Osteoblast (primary cell): ENCODE results near the gene ITGB2. TPM values are rescaled to one million over a fixed set of nuclear protein-coding genes. Genes with fewer than 3 reads are reported as not detected.

Experiments used
- DNase-seq: peaks from one replicate; pipeline ENCODE4 v3.0.0; 2011; ENCODE audit warnings: low spot score, mixed read lengths; ENCODE audit not compliant: insufficient read length; ENCODE audit errors: missing footprints
- H2AFZ ChIP-seq: 2 replicates; pipeline ENCODE4 v1.6.0; 2011; ENCODE audit warnings: mild to moderate bottlenecking, low read length
- H3K27ac ChIP-seq: 2 replicates; pipeline ENCODE4 v1.5.1; 2011; ENCODE audit warnings: mild to moderate bottlenecking, low read depth, low read length, moderate library complexity
- H3K27me3 ChIP-seq: 2 replicates; pipeline ENCODE4 v1.6.0; 2012; ENCODE audit warnings: mild to moderate bottlenecking, control low read depth, inconsistent platforms, low read length, moderate library complexity; ENCODE audit not compliant: insufficient read depth
- H3K36me3 ChIP-seq: 2 replicates; pipeline ENCODE4 v1.5.1; 2011; ENCODE audit warnings: mild to moderate bottlenecking, low read length, control low read depth, moderate library complexity; ENCODE audit not compliant: insufficient read depth
- H3K4me1 ChIP-seq: 2 replicates; pipeline ENCODE4 v1.5.1; 2011; ENCODE audit warnings: mild to moderate bottlenecking, low read length, control low read depth, moderate library complexity; ENCODE audit not compliant: insufficient read depth
- H3K4me2 ChIP-seq: 2 replicates; pipeline ENCODE4 v1.6.0; 2011; ENCODE audit warnings: mild to moderate bottlenecking, low read length; ENCODE audit not compliant: insufficient read depth
- H3K4me3 ChIP-seq: fragments of 200-600 bp; sonication (generic); 3 replicates; pipeline ENCODE4 v1.5.1; 2012; ENCODE audit warnings: mild to moderate bottlenecking, low read length, inconsistent platforms; ENCODE audit not compliant: insufficient read depth
- H3K79me2 ChIP-seq: 2 replicates; pipeline ENCODE4 v1.6.0; 2012; ENCODE audit warnings: mild to moderate bottlenecking, low read length, control low read depth, inconsistent platforms; ENCODE audit not compliant: insufficient read depth
- H3K9me3 ChIP-seq: 2 replicates; pipeline ENCODE4 v1.5.1; 2011; ENCODE audit warnings: low read depth, low read length, control low read depth
- H4K20me1 ChIP-seq: 2 replicates; pipeline ENCODE4 v1.6.0; 2012; ENCODE audit warnings: mild to moderate bottlenecking, low read length, control low read depth; ENCODE audit not compliant: insufficient read depth
- total RNA-seq: library from RNA; depleted of rRNA; stranded (reverse); fragments of >200 nt; gene quantifications from 2 replicates; pipeline ENCODE4 v1.2.3, GENCODE V29; 2012
- TF ChIP-seq, protein P1 (sequence below): IDR thresholded peaks from 2 replicates; pipeline ENCODE4 v1.5.1; 2011; ENCODE audit warnings: mild to moderate bottlenecking, low read depth, low read length, moderate library complexity; ENCODE audit errors: extremely low read depth

ITGB2 gene
- total RNA-seq, 1 donor, result 15.2 TPM

DNA sequence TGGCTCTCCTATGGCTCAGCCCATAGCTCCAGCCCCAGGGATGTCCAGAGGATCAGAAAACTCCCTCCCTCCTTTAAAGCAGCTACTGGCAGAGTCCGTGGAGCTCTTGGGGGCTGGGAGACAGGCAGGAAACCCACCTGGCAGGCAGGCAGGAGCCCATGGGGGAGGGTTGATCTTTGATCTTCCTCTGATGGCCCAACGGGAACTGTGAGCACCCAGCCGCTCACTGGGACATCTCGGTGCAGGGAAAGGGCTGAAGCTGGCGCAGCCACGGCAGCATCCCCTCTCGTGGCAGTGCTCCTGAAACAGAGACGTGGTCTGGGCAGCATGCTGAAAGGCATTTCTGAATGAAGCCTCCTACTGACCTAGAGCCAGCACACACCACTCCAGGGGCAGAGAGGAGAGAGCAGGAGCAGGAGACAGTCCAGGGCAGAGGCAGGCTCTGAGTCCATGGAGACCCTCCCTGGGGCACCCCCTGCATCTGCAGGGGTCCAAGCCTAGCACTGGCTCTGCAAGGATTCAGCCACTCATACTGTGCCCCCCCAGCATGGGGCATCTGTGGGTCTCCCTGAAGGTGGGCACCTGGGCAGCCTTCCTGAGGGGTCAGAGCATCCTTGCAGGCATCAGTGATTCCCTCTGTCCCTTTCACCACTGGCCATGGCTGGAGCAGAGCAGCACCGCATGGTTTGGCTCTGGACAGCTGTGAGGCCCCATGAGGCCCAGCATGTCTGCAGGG is 14.3 kb upstream of the ITGB2 start:
- Histone ChIP-seq H3K4me2 (no peak overlapping the region), H4K20me1 (peaks cover 7% of the 10 kb centered on the region), H3K27me3 (peaks cover 5% of the 10 kb centered on the region), H3K4me3 (no peak overlapping the region), H2AFZ (no peak overlapping the region), H3K79me2 (peaks cover 2% of the 10 kb centered on the region), H3K27ac (no peak overlapping the region), H3K9me3 (no peaks in the 10 kb centered on the region), H3K36me3 (no peaks in the 10 kb centered on the region), H3K4me1 (peaks cover 19% of the 10 kb centered on the region)
- DNase-seq, result no peak
- TF ChIP-seq, protein P1, sequence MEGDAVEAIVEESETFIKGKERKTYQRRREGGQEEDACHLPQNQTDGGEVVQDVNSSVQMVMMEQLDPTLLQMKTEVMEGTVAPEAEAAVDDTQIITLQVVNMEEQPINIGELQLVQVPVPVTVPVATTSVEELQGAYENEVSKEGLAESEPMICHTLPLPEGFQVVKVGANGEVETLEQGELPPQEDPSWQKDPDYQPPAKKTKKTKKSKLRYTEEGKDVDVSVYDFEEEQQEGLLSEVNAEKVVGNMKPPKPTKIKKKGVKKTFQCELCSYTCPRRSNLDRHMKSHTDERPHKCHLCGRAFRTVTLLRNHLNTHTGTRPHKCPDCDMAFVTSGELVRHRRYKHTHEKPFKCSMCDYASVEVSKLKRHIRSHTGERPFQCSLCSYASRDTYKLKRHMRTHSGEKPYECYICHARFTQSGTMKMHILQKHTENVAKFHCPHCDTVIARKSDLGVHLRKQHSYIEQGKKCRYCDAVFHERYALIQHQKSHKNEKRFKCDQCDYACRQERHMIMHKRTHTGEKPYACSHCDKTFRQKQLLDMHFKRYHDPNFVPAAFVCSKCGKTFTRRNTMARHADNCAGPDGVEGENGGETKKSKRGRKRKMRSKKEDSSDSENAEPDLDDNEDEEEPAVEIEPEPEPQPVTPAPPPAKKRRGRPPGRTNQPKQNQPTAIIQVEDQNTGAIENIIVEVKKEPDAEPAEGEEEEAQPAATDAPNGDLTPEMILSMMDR, result no peak

DNA sequence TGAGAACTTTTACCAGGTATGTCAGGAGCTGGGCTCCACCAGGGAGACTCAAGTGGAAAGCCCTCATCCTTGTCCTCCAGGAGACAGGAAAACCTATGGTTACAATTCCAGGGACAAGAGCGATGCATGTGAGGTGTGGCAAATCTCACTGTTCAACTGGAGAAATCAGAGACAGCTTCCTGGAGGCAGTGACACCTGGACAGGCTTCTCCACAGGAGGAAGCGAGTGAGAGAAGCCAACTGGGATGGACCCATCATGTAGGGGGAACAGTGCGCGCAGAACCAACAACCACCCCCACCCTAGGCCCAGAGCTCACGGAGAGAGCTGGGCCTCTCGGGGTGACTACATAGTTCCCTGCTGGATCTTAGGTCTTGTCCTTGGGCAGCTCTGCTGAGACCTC is 13.6 kb upstream of the ITGB2 start:
- Histone ChIP-seq H3K4me2 (no peak overlapping the region), H2AFZ (no peak overlapping the region), H3K27ac (no peak overlapping the region), H3K4me1 (peaks cover 22% of the 10 kb centered on the region), H4K20me1 (peaks cover 7% of the 10 kb centered on the region), H3K27me3 (peaks cover 5% of the 10 kb centered on the region), H3K9me3 (no peaks in the 10 kb centered on the region), H3K79me2 (no peaks in the 10 kb centered on the region), H3K36me3 (no peaks in the 10 kb centered on the region), H3K4me3 (no peak overlapping the region)
- TF ChIP-seq, protein P1, result no peak
- no peak for DNase-seq

DNA sequence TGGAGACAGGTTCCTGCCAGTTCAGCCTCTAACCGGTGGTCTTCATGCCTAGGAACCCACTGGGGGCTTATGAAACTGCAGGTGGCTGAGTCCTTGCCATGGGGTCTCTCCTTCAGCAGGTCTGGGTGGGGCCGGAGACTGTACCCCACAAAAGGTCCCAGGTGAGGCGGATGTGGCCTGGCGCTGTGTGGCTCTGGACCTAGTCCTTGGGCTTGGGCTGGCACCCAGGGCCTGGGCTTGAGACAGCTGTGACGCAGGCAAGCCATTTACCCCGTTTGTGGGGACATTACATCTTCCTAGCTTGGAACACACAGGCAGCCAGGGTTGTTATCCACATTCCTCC is 13.2 kb upstream of the ITGB2 start:
- peaks cover 5% of the 10 kb centered on the region for H3K27me3 ChIP-seq
- peak; percentile 80 for DNase-seq
- H3K27ac ChIP-seq, result no peak overlapping the region
- no peak overlapping the region for H3K4me3 ChIP-seq
- no peaks in the 10 kb centered on the region for H3K9me3 ChIP-seq
- H4K20me1 ChIP-seq, result peaks cover 7% of the 10 kb centered on the region
- H3K4me1 ChIP-seq, result peaks cover 22% of the 10 kb centered on the region
- no peak overlapping the region for H3K4me2 ChIP-seq
- no peak overlapping the region for H2AFZ ChIP-seq
- TF ChIP-seq, protein P1, result no peak
- no peaks in the 10 kb centered on the region for H3K79me2 ChIP-seq
- no peaks in the 10 kb centered on the region for H3K36me3 ChIP-seq

DNA sequence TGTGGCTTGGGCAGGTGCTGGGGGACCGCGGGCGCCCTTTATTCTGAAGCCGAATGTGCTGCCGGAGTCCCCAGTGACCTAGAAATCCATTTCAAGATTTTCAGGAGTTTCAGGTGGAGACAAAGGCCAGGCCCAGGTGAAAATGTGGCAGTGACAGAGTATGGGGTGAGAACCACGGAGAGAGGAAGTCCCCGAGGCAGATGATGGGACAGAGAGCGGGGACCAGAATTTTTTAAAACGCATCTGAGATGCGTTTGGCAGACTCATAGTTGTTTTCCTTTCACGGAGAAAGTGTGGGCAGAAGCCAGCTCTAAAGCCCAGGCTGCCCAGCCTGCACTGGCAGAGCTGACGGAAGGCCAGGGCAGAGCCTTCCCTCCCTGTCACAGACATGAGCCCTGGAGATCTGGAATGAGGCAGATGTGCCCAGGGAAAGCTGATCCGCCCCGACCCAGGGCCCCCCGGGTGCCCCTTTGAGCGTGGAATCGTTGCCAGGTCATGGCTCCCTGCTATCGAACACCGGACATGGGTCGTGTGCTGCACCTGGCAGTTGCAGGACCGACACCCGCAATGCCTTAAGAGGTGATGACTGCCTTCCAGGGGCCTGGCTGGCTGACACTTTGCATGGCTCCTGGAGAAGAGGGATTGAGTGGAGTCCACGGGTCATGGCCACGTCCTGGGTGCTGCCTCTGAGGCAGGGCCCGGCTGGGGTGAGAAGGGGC is 12.7 kb upstream of the ITGB2 start:
- Histone ChIP-seq H3K36me3 (no peaks in the 10 kb centered on the region), H3K4me1 (peaks cover 25% of the 10 kb centered on the region), H2AFZ (no peak overlapping the region), H3K27me3 (peaks cover 5% of the 10 kb centered on the region), H4K20me1 (peaks cover 7% of the 10 kb centered on the region), H3K79me2 (no peaks in the 10 kb centered on the region), H3K9me3 (no peaks in the 10 kb centered on the region), H3K4me2 (peak overlapping the region; percentile 76), H3K4me3 (peak overlapping the region; percentile 73), H3K27ac (no peak overlapping the region)
- TF ChIP-seq, protein P1, result no peak
- DNase-seq, result no peak
